Loucy (cell line): ENCODE results near the gene CLEC2L.

Experiments
- CTCF ChIP-seq: fragments of 200-600 bp; sonication (generic); conservative IDR thresholded peaks from 2 replicates; pipeline ENCODE4 v1.5.1; 2014; ENCODE audit warnings: mild to moderate bottlenecking, antibody characterized with exemption, low read length
- EZH2phosphoT487 ChIP-seq: fragments of 200-600 bp; IDR thresholded peaks from 2 replicates; pipeline ENCODE4 v1.6.1; 2018; ENCODE audit warnings: antibody characterized with exemption, mild to moderate bottlenecking, moderate library complexity, borderline replicate concordance

GRCh38 chr7:139591550-139592195, 68.2 kb downstream of the CLEC2L start:
- TF ChIP-seq CTCF: no peak
- TF ChIP-seq EZH2phosphoT487: no peak
